Renal pelvis (tissue), 3 donors: Measurements from ENCODE around the gene BPIFB1. TPM values are rescaled to one million over a fixed set of nuclear protein-coding genes. Genes with fewer than 3 reads are reported as not detected.

Experiments
- polyA plus RNA-seq, 3 donors: library from polyadenylated mRNA; unstranded; fragments of 120-200 nt; gene quantifications; one replicate each; pipeline ENCODE4 v1.2.1, GENCODE V29; 2013; ENCODE audit not compliant: insufficient read length in 3 of 3

Gene BPIFB1
- polyA plus RNA-seq, 3 donors = 0.04 TPM; not detected in 2

Other genes with a start within 250 kb of the BPIFB1 start
- gene BPIFB3, start 229.3 kb upstream of the BPIFB1 start, polyA plus RNA-seq = not detected
- not detected for gene BPIFB4, start 203.6 kb upstream of the BPIFB1 start, polyA plus RNA-seq
- under 1 TPM in 1 of 3 donors, not detected in 2; 0.09 TPM for gene BPIFA2, start 115.1 kb upstream of the BPIFB1 start, polyA plus RNA-seq
- gene BPIFA3, start 65.9 kb upstream of the BPIFB1 start, polyA plus RNA-seq = not detected
- gene BPIFA1, start 47.2 kb upstream of the BPIFB1 start, polyA plus RNA-seq = not detected
- 10 to 100 TPM; 32.3 to 50.1 (median 36.6) TPM for gene CDK5RAP1, start 118.3 kb downstream of the BPIFB1 start, polyA plus RNA-seq
- 10 to 100 TPM in 2 of 3 donors, 1 to 10 TPM in 1; 10.0 to 13.8 (median 11.7) TPM for gene SNTA1, start 160.5 kb downstream of the BPIFB1 start, polyA plus RNA-seq
- gene CBFA2T2, start 206.9 kb downstream of the BPIFB1 start, polyA plus RNA-seq = 10 to 100 TPM; 22.6 to 35.2 (median 30.1) TPM